Activated T-cell treated with anti-CD3 and anti-CD28 coated beads, Interleukin-2, amount 50 U/mL, for 24 hours (primary cell): Measurements from ENCODE around the gene PRCD.

ENCODE experiments used
- DNase-seq: peaks from one replicate; pipeline ENCODE4 v3.0.0-alpha.2; 2020
- H3K27ac Mint-ChIP-seq: 2 replicates; pipeline ENCODE4 v1.8.0; 2020; ENCODE audit warnings: mild to moderate bottlenecking, mixed read lengths
- H3K27me3 Mint-ChIP-seq: 2 replicates; pipeline ENCODE4 v1.8.0; 2020; ENCODE audit warnings: mixed read lengths
- H3K36me3 Mint-ChIP-seq: 2 replicates; pipeline ENCODE4 v1.8.0; 2020; ENCODE audit warnings: low read depth, mixed read lengths
- H3K4me1 Mint-ChIP-seq: 2 replicates; pipeline ENCODE4 v1.8.0; 2020; ENCODE audit warnings: low read depth, mixed read lengths
- H3K4me3 Mint-ChIP-seq: 2 replicates; pipeline ENCODE4 v1.8.0; 2020; ENCODE audit warnings: mild to moderate bottlenecking, moderate library complexity, mixed read lengths
- H3K9me3 Mint-ChIP-seq: 2 replicates; pipeline ENCODE4 v1.8.0; 2020; ENCODE audit warnings: mixed read lengths

PRCD gene

GRCh38 chr17:76585649-76586593 lies 46.1 kb downstream of the PRCD start, which contains the start of gene ST6GALNAC2:
Gene ST6GALNAC2, minus strand, starts transcription at chr17:76585860. Its CDS starts 52 bp downstream, at chr17:76585808.
- H3K27ac Mint-ChIP-seq: no peak within 1 kb of the TSS
- peak; percentile 59 for DNase-seq
- no peaks in the 10 kb centered on the region for H3K36me3 Mint-ChIP-seq
- H3K4me3 Mint-ChIP-seq: peak within 1 kb of the TSS; percentile 65
- no peaks in the 10 kb centered on the region for H3K9me3 Mint-ChIP-seq
- H3K27me3 Mint-ChIP-seq: peaks cover 64% of the 10 kb centered on the region
- peaks cover 11% of the 10 kb centered on the region for H3K4me1 Mint-ChIP-seq

GRCh38 chr17:76586741-76587487 lies 47.1 kb downstream of the PRCD start:
- Mint-ChIP-seq H3K27ac (no peak overlapping the region), H3K36me3 (no peaks in the 10 kb centered on the region), H3K4me1 (peaks cover 11% of the 10 kb centered on the region), H3K4me3 (no peak overlapping the region), H3K27me3 (peaks cover 64% of the 10 kb centered on the region), H3K9me3 (no peaks in the 10 kb centered on the region)
- DNase-seq: no peak

- H3K4me3 Mint-ChIP-seq: no peak overlapping the region
- H3K27me3 Mint-ChIP-seq: peaks cover 58% of the 10 kb centered on the region
- DNase-seq: no peak
- H3K9me3 Mint-ChIP-seq: no peaks in the 10 kb centered on the region
- no peaks in the 10 kb centered on the region for H3K36me3 Mint-ChIP-seq
- peaks cover 11% of the 10 kb centered on the region for H3K4me1 Mint-ChIP-seq
- no peak overlapping the region for H3K27ac Mint-ChIP-seq
Measured at GRCh38 chr17:76588182-76588581, 48.3 kb downstream of the PRCD start.

GRCh38 chr17:76593384-76593826 lies 53.6 kb downstream of the PRCD start:
- no peak overlapping the region for H3K4me3 Mint-ChIP-seq

GRCh38 chr17:76593959-76594358 lies 54.1 kb downstream of the PRCD start:
- Mint-ChIP-seq H3K4me3 (no peak overlapping the region), H3K9me3 (no peaks in the 10 kb centered on the region), H3K27ac (no peak overlapping the region), H3K27me3 (peaks cover 10% of the 10 kb centered on the region), H3K36me3 (no peaks in the 10 kb centered on the region), H3K4me1 (no peaks in the 10 kb centered on the region)
- no peak for DNase-seq

More at GRCh38 chr17:76593384-76593826, 53.6 kb downstream of the PRCD start:
- H3K9me3 Mint-ChIP-seq: no peaks in the 10 kb centered on the region
- no peak overlapping the region for H3K27ac Mint-ChIP-seq
- peaks cover 14% of the 10 kb centered on the region for H3K27me3 Mint-ChIP-seq
- no peaks in the 10 kb centered on the region for H3K4me1 Mint-ChIP-seq
- no peaks in the 10 kb centered on the region for H3K36me3 Mint-ChIP-seq
- DNase-seq: no peak

GRCh38 chr17:76594690-76595089 lies 54.8 kb downstream of the PRCD start:
- Mint-ChIP-seq H3K4me1 (no peaks in the 10 kb centered on the region), H3K9me3 (no peaks in the 10 kb centered on the region), H3K4me3 (no peak overlapping the region), H3K27ac (no peak overlapping the region), H3K27me3 (peaks cover 4% of the 10 kb centered on the region), H3K36me3 (no peaks in the 10 kb centered on the region)
- DNase-seq: no peak
